HL-60 (cell line): ENCODE data around the gene DIP2B.

Experiments
- GABPA ChIP-seq: IDR thresholded peaks from 2 replicates; pipeline ENCODE4 v1.6.1; 2012; ENCODE audit warnings: low read depth
- POLR2AphosphoS5 ChIP-seq: IDR thresholded peaks from 2 replicates; pipeline ENCODE4 v1.6.1; 2012; ENCODE audit warnings: low read depth
- SPI1 ChIP-seq: IDR thresholded peaks from 2 replicates; pipeline ENCODE4 v1.6.1; 2012; ENCODE audit warnings: low read depth, mild to moderate bottlenecking, borderline replicate concordance
- TF ChIP-seq, protein P1 (sequence below): IDR thresholded peaks from one replicate; pipeline ENCODE4 v1.5.1; 2011; ENCODE audit warnings: low read length, control low read depth, inconsistent platforms; ENCODE audit not compliant: insufficient read depth
- TF ChIP-seq, protein P2 (sequence below): IDR thresholded peaks from 2 replicates; pipeline ENCODE4 v1.6.1; 2012; ENCODE audit warnings: low read depth; ENCODE audit not compliant: insufficient replicate concordance

DNA sequence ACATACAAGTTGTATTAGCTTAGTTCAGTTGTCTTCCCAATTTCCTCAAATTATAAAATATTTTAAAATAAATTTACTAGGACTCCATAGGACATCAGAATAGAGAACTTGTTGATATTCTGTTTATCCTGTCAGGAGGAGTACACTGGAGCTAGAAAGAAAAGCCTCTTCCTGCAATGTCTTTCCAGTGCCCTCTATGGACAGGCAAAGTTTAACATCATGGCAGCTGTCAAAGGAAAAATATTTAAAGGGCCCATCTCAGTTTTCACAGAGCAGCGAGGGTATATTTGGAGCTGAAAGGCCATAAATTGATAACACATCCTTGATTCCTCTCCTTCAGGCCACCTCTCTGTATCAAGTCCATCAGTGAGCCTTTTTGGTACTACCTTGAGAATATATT, 19.0 kb downstream of the DIP2B start:
- TF ChIP-seq POLR2AphosphoS5 = no peak
- TF ChIP-seq, protein P1, sequence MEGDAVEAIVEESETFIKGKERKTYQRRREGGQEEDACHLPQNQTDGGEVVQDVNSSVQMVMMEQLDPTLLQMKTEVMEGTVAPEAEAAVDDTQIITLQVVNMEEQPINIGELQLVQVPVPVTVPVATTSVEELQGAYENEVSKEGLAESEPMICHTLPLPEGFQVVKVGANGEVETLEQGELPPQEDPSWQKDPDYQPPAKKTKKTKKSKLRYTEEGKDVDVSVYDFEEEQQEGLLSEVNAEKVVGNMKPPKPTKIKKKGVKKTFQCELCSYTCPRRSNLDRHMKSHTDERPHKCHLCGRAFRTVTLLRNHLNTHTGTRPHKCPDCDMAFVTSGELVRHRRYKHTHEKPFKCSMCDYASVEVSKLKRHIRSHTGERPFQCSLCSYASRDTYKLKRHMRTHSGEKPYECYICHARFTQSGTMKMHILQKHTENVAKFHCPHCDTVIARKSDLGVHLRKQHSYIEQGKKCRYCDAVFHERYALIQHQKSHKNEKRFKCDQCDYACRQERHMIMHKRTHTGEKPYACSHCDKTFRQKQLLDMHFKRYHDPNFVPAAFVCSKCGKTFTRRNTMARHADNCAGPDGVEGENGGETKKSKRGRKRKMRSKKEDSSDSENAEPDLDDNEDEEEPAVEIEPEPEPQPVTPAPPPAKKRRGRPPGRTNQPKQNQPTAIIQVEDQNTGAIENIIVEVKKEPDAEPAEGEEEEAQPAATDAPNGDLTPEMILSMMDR = no peak
- TF ChIP-seq, protein P2, sequence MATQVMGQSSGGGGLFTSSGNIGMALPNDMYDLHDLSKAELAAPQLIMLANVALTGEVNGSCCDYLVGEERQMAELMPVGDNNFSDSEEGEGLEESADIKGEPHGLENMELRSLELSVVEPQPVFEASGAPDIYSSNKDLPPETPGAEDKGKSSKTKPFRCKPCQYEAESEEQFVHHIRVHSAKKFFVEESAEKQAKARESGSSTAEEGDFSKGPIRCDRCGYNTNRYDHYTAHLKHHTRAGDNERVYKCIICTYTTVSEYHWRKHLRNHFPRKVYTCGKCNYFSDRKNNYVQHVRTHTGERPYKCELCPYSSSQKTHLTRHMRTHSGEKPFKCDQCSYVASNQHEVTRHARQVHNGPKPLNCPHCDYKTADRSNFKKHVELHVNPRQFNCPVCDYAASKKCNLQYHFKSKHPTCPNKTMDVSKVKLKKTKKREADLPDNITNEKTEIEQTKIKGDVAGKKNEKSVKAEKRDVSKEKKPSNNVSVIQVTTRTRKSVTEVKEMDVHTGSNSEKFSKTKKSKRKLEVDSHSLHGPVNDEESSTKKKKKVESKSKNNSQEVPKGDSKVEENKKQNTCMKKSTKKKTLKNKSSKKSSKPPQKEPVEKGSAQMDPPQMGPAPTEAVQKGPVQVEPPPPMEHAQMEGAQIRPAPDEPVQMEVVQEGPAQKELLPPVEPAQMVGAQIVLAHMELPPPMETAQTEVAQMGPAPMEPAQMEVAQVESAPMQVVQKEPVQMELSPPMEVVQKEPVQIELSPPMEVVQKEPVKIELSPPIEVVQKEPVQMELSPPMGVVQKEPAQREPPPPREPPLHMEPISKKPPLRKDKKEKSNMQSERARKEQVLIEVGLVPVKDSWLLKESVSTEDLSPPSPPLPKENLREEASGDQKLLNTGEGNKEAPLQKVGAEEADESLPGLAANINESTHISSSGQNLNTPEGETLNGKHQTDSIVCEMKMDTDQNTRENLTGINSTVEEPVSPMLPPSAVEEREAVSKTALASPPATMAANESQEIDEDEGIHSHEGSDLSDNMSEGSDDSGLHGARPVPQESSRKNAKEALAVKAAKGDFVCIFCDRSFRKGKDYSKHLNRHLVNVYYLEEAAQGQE = no peak
- TF ChIP-seq SPI1 = no peak
- TF ChIP-seq GABPA = no peak
